CD4-positive, CD25-positive, alpha-beta regulatory T cell (primary cell): ENCODE data around the gene MLKL. TPM values are rescaled to one million over a fixed set of nuclear protein-coding genes. Genes with fewer than 3 reads are reported as not detected.

ENCODE experiments used
- ATAC-seq, 2 donors: fragments of 150-1000 bp; cut with Tn5 transposase; one replicate each; pipeline ENCODE4 v1.10.0; 2021; ENCODE audit warnings: low read depth in 2 of 2, moderate number of reproducible peaks in 2 of 2, moderate library complexity in 1 of 2
- DNase-seq, 3 donors: peaks; one replicate each; pipeline versions ENCODE4 v3.0.0 to v3.0.0-alpha.2; 2012 to 2022; ENCODE audit warnings: mixed read lengths in 1 of 3
- H3K27ac ChIP-seq: one replicate; pipeline ENCODE4 v1.7.0; 2013; ENCODE audit warnings: mild to moderate bottlenecking, low read length; ENCODE audit not compliant: insufficient read depth, poor library complexity, severe bottlenecking
- H3K27me3 ChIP-seq: one replicate; pipeline ENCODE4 v1.7.0; 2013; ENCODE audit warnings: low read length; ENCODE audit not compliant: control insufficient read depth, insufficient read depth
- H3K36me3 ChIP-seq: one replicate; pipeline ENCODE4 v1.7.0; 2013; ENCODE audit warnings: mild to moderate bottlenecking, low read length, moderate library complexity; ENCODE audit not compliant: control insufficient read depth, insufficient read depth
- H3K4me1 ChIP-seq: 2 replicates; pipeline ENCODE4 v1.7.0; 2013; ENCODE audit warnings: mild to moderate bottlenecking, low read length; ENCODE audit not compliant: insufficient read depth, control insufficient read depth, poor library complexity, severe bottlenecking
- H3K4me3 ChIP-seq: one replicate; pipeline ENCODE4 v1.7.0; 2013; ENCODE audit warnings: low read depth, mild to moderate bottlenecking, low read length, moderate library complexity
- H3K9me3 ChIP-seq, 2 experiments: 1 replicate in 1 of 2; 2 replicates in 1 of 2; pipeline ENCODE4 v1.7.0; 2013; ENCODE audit warnings: low read length in 2 of 2, mild to moderate bottlenecking in 1 of 2, moderate library complexity in 1 of 2; ENCODE audit not compliant: control insufficient read depth in 2 of 2
- H3K27ac Mint-ChIP-seq, 3 donors: one replicate each; pipeline ENCODE4 v1.8.0; 2020 to 2022; ENCODE audit warnings: mild to moderate bottlenecking in 3 of 3, mixed read lengths in 3 of 3, moderate library complexity in 2 of 3
- H3K27me3 Mint-ChIP-seq: one replicate; pipeline ENCODE4 v1.8.0; 2022; ENCODE audit warnings: mild to moderate bottlenecking, mixed read lengths
- H3K36me3 Mint-ChIP-seq: one replicate; pipeline ENCODE4 v1.8.0; 2020; ENCODE audit warnings: mixed read lengths
- H3K4me1 Mint-ChIP-seq, 4 donors: one replicate each; pipeline ENCODE4 v1.8.0; 2020 to 2022; ENCODE audit warnings: mixed read lengths in 4 of 4, mild to moderate bottlenecking in 1 of 4
- H3K4me3 Mint-ChIP-seq, 4 donors: one replicate each; pipeline ENCODE4 v1.8.0; 2020 to 2022; ENCODE audit warnings: mild to moderate bottlenecking in 4 of 4, mixed read lengths in 4 of 4, moderate library complexity in 3 of 4
- H3K9me3 Mint-ChIP-seq, 7 donors: one replicate each; pipeline ENCODE4 v1.8.0; 2020 to 2022; ENCODE audit warnings: mixed read lengths in 7 of 7, mild to moderate bottlenecking in 3 of 7, moderate library complexity in 2 of 7
- polyA plus RNA-seq, 4 donors: library from polyadenylated mRNA; unstranded; fragments of 300-500 nt; fragmentation: Illumina TruSeq; gene quantifications; one replicate each; pipeline ENCODE4 v1.2.3, GENCODE V29; 2021
- total RNA-seq: library from RNA; stranded (reverse); gene quantifications from one replicate; pipeline ENCODE4 v1.2.3, GENCODE V29; 2022

MLKL gene
- total and polyA plus RNA-seq, 5 donors from 2014 or later = 15.6 to 50.0 (median 21.3) TPM

DNA sequence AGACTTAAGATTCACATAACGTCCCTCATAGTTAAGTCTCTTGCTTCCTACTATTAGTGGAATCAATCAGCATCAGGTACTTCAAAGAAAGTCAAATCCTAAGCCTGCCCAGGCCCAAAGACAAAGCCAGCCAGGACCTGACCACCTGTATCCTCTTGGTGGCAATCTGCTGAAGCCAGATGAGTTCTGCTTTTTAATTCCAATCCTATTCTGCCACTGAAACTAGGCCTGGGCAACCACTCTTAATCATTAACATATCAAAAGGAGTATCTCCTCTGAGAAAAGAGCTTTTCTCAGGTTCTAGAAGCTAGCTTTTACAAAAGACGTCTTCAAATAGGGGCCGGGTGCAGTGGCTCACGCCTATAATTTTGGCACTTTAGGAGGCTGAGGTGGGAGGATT is 78.7 kb downstream of the MLKL start:
- H3K9me3 Mint-ChIP-seq = no peaks in the 10 kb centered on the region
- Histone ChIP-seq H3K9me3 (no peaks in the 10 kb centered on the region), H3K27me3 (no peaks in the 10 kb centered on the region), H3K4me3 (no peak overlapping the region), H3K36me3 (peaks cover 54% of the 10 kb centered on the region), H3K27ac (no peak overlapping the region), H3K4me1 (no peaks in the 10 kb centered on the region)
- H3K4me3 Mint-ChIP-seq = no peak overlapping the region
- ATAC-seq (no peak), DNase-seq (no peak)
- H3K4me1 Mint-ChIP-seq = peaks cover 3 to 22% (median 11%) of the 10 kb centered on the region in 4 donors
- H3K27ac Mint-ChIP-seq = no peak overlapping the region
- peaks cover 26% of the 10 kb centered on the region for H3K36me3 Mint-ChIP-seq
- H3K27me3 Mint-ChIP-seq = no peaks in the 10 kb centered on the region

Other genes starting within 250 kb of the MLKL start
- gene GLG1, start 93.7 kb downstream of the MLKL start, total RNA-seq = 202 TPM
- 100 to 1,000 TPM; 147 to 156 (median 152) TPM for gene GLG1, start 93.7 kb downstream of the MLKL start, polyA plus RNA-seq
- 48.5 TPM for gene RFWD3, start 34.0 kb downstream of the MLKL start, total RNA-seq
- gene RFWD3, start 34.0 kb downstream of the MLKL start, polyA plus RNA-seq = 10 to 100 TPM; 17.8 to 29.5 (median 21.6) TPM
- 1.8 TPM for gene FA2H, start 74.0 kb upstream of the MLKL start, total RNA-seq
- gene FA2H, start 74.0 kb upstream of the MLKL start, polyA plus RNA-seq = not detected